HFFc6 (cell line): ENCODE measurements around the gene ITGB5. TPM values are rescaled to one million over a fixed set of nuclear protein-coding genes. Genes with fewer than 3 reads are reported as not detected.

Source experiments
- DNase-seq: peaks from one replicate; pipeline ENCODE4 v3.0.0-alpha.2; 2018
- H3K27ac Mint-ChIP-seq: 2 replicates; pipeline ENCODE4 v1.8.0; 2020; ENCODE audit warnings: mild to moderate bottlenecking, mixed read lengths
- H3K27me3 Mint-ChIP-seq: 2 replicates; pipeline ENCODE4 v1.8.0; 2021; ENCODE audit warnings: mild to moderate bottlenecking, moderate library complexity, mixed read lengths; ENCODE audit not compliant: insufficient read depth
- H3K36me3 Mint-ChIP-seq: 2 replicates; pipeline ENCODE4 v1.8.0; 2021; ENCODE audit warnings: low read depth, mixed read lengths
- H3K4me1 Mint-ChIP-seq: 2 replicates; pipeline ENCODE4 v1.8.0; 2020; ENCODE audit warnings: low read depth, mixed read lengths
- H3K4me3 Mint-ChIP-seq: 2 replicates; pipeline ENCODE4 v1.8.0; 2020; ENCODE audit warnings: mild to moderate bottlenecking, moderate library complexity, mixed read lengths
- H3K9me3 Mint-ChIP-seq: 2 replicates; pipeline ENCODE4 v1.8.0; 2020; ENCODE audit warnings: mild to moderate bottlenecking, mixed read lengths
- CTCF ChIP-seq: fragments of 200-600 bp; sonication (generic); IDR thresholded peaks from 2 replicates; pipeline ENCODE4 v1.5.0; 2021; ENCODE audit warnings: antibody characterized with exemption, mild to moderate bottlenecking
- total RNA-seq, 6 experiments: library from RNA; stranded (reverse); fragmentation: NEBNext Ultra II Directional; extraction: Animal tissue kit (Norgen Biotek cat#: 25700); gene quantifications; 2 replicates in 1 of 6; 3 replicates in 5 of 6; pipeline ENCODE4 v1.2.3, GENCODE V29; 2021

ITGB5 gene
- total RNA-seq, 6 experiments from 2014 or later: 203 to 332 (median 220) TPM

DNA sequence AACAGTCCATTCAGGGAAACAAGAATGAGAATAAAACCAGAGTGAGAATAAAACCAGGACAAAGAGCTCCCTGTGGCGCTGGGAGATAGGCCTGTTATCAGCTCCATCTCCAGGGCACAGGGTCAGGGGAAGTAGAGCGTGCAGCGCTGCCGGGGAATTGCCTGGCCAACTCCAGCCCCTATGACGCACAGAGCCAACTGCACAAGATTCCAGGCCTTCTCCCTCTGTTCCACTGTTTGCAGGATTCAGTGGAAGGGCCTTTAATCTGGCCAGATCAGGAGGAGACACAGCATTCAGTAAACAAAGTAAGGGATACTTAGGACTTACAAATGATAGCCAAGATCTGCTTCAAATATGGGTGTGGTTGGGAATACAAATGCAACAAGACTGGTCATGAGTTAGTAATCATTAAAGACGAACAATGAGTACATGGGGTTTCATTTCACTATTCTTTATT is 49.4 kb downstream of the ITGB5 start:
- TF ChIP-seq CTCF: no peak
- peak overlapping the region; percentile 67 for H3K4me3 Mint-ChIP-seq
- peak; percentile 24 for DNase-seq
- H3K4me1 Mint-ChIP-seq: peaks cover 88% of the 10 kb centered on the region
- H3K27me3 Mint-ChIP-seq: peaks cover 1% of the 10 kb centered on the region; the same call in 1 of the 2 replicates
- H3K9me3 Mint-ChIP-seq: no peaks in the 10 kb centered on the region
- H3K27ac Mint-ChIP-seq: peak overlapping the region; percentile 85
- peaks cover 34% of the 10 kb centered on the region for H3K36me3 Mint-ChIP-seq

GRCh38 chr3:124837065-124837464 is 50.1 kb downstream of the ITGB5 start:
- no peak for DNase-seq
- H3K27me3 Mint-ChIP-seq: peaks cover 1% of the 10 kb centered on the region; the same call in 1 of the 2 replicates
- H3K27ac Mint-ChIP-seq: peak overlapping the region; percentile 85
- TF ChIP-seq CTCF: no peak
- H3K4me1 Mint-ChIP-seq: peaks cover 94% of the 10 kb centered on the region
- H3K4me3 Mint-ChIP-seq: peak overlapping the region; percentile 18; the same call in 1 of the 2 replicates
- peaks cover 27% of the 10 kb centered on the region for H3K36me3 Mint-ChIP-seq
- H3K9me3 Mint-ChIP-seq: no peaks in the 10 kb centered on the region

DNA sequence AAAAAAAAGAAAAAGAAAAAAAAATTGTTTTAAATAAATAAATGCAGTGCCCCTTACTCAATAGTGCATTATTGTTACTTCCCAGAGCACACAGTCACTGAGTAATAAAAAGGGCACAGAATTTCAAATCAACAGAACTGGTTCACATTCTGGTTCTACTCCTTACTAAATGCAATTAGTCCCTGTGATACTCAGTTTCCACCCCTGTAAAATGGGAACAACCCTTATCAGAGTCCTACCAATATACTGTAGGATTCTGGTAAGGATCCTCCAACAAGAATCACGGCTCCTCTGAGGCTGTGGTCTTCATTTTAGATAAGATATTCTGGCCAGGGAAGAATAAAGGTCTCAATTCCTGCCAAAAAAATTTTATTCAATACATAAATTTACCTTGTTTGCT is 50.7 kb downstream of the ITGB5 start:
- Mint-ChIP-seq H3K9me3 (no peaks in the 10 kb centered on the region), H3K4me3 (no peak overlapping the region; the same call in 1 of the 2 replicates), H3K27me3 (peaks cover 1% of the 10 kb centered on the region; the same call in 1 of the 2 replicates), H3K36me3 (peaks cover 25% of the 10 kb centered on the region), H3K27ac (peak overlapping the region; percentile 85; the same call in 1 of the 2 replicates), H3K4me1 (peaks cover 100% of the 10 kb centered on the region)
- DNase-seq: no peak
- TF ChIP-seq CTCF: no peak

- Mint-ChIP-seq H3K27me3 (no peaks in the 10 kb centered on the region; the same call in 1 of the 2 replicates), H3K36me3 (peaks cover 25% of the 10 kb centered on the region), H3K9me3 (no peaks in the 10 kb centered on the region), H3K4me1 (peaks cover 99% of the 10 kb centered on the region), H3K4me3 (peak overlapping the region; percentile 28; the same call in 1 of the 2 replicates), H3K27ac (peak overlapping the region; percentile 85)
- no peak for DNase-seq
- no peak for TF ChIP-seq CTCF
Measured at GRCh38 chr3:124834723-124835718, 52.1 kb downstream of the ITGB5 start.

DNA sequence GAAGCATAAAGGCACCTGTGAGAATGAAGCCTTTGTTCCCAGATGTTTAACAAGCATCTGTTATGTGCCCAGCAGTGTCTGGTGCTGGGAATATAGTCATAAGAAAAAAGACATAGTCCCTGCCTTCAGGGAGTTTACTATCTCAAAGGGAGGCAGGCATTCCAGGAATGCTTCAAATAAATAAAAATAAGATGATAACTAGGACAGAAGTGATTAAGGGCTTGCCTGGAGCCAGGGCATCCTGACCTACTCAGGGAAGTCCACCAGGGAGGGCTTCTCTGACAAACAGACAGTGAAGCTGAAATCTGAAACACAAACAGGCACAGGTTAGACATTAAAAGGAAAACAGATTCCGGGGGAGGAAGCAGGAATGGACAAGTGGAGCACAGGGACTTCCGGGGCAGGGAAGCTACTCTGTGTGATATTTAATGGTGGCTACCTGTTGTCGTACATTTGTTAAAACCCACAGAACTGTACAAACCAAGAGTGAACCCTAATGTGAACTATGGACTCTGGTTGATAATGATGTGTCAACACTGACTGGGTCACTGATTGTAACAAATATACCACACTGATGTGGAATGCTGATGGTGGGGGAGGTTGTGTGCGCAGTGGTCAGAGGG is 53.3 kb downstream of the ITGB5 start:
- no peaks in the 10 kb centered on the region; the same call in 1 of the 2 replicates for H3K27me3 Mint-ChIP-seq
- peak overlapping the region; percentile 85 for H3K27ac Mint-ChIP-seq
- DNase-seq: no peak
- H3K4me1 Mint-ChIP-seq: peaks cover 95% of the 10 kb centered on the region
- no peaks in the 10 kb centered on the region for H3K9me3 Mint-ChIP-seq
- peak overlapping the region; percentile 23 for H3K4me3 Mint-ChIP-seq
- TF ChIP-seq CTCF: no peak
- H3K36me3 Mint-ChIP-seq: peaks cover 31% of the 10 kb centered on the region
